ENCODE measurements around the gene TM7SF3. TPM values are rescaled to one million over a fixed set of nuclear protein-coding genes. Genes with fewer than 3 reads are reported as not detected.
"Not testable (repeated sequence)": the region's sequence is repeated elsewhere in the genome, so short reads cannot be mapped to it uniquely, and the experiment has no call there.

TM7SF3 gene
- total RNA-seq, result 10 to 100 TPM; 23.5 to 26.5 TPM
- 10 to 100 TPM; 44.3 to 62.8 (median 51.4) TPM for polyA plus RNA-seq
- total RNA-seq, result 16.2 to 49.6 (median 43.8) reads per million in 6 experiments

- POLR2A ChIA-PET, result interaction anchor here (0.6 to 3.8 kb wide), 13 partner anchors 8 to 230 kb away, joined by 3 to 30 read pairs (median 3); partner anchors contain the start of genes FGFR1OP2, ITPR2, MED21 and STK38L
- DNase-seq (peak; percentile 92 to 98 (median 97)), ATAC-seq (peak; percentile 84 to 85)
- Mint-ChIP-seq H3K36me3 (peaks cover 0 to 11% (median 4%) of the 10 kb centered on the region in 3 donors), H3K27ac (peak within 1 kb of the TSS; percentile 91 to 99 (median 96)), H3K4me3 (peak within 1 kb of the TSS; percentile 81 to 97 (median 94)), H3K4me1 (peaks cover 22 to 53% (median 49%) of the 10 kb centered on the region in 4 donors), H3K9me3 (no peaks in the 10 kb centered on the region), H3K27me3 (no peaks in the 10 kb centered on the region)
Observed at GRCh38 chr12:27014085-27014858, at the start of gene TM7SF3. Gene TM7SF3, minus strand, starts transcription at chr12:27014384. Its CDS starts 216 bp downstream, at chr12:27014168.

GRCh38 chr12:27063250-27063851 lies 49.2 kb upstream of the TM7SF3 start:
- H3K4me3 Mint-ChIP-seq, result no peak overlapping the region
- no peaks in the 10 kb centered on the region for H3K27me3 Mint-ChIP-seq
- peaks cover 0 to 6% (median 0%) of the 10 kb centered on the region in 4 donors for H3K4me1 Mint-ChIP-seq
- peak overlapping the region in 4 of 10 donors; percentile 11 to 50 (median 32) for H3K27ac Mint-ChIP-seq
- no peak for DNase-seq
- peaks cover 13 to 34% (median 20%) of the 10 kb centered on the region in 3 donors for H3K36me3 Mint-ChIP-seq
- H3K9me3 Mint-ChIP-seq, result peaks cover 0 to 3% (median 0%) of the 10 kb centered on the region in 9 donors
- ATAC-seq, result no peak
- POLR2A ChIA-PET, result no interaction called here

- Mint-ChIP-seq H3K36me3 (peaks cover 6 to 19% (median 11%) of the 10 kb centered on the region in 3 donors), H3K9me3 (peaks cover 0 to 3% (median 0%) of the 10 kb centered on the region in 9 donors), H3K27me3 (no peaks in the 10 kb centered on the region), H3K4me1 (peaks cover 0 to 6% (median 0%) of the 10 kb centered on the region in 4 donors), H3K27ac (peak overlapping the region in 1 of 10 donors; percentile 7), H3K4me3 (no peak overlapping the region)
- POLR2A ChIA-PET, result no interaction called here
- ATAC-seq (no peak), DNase-seq (no peak)
Observed at GRCh38 chr12:27061317-27061716, 47.1 kb upstream of the TM7SF3 start.

- DNase-seq (no peak), ATAC-seq (no peak)
- peaks cover 0 to 3% (median 0%) of the 10 kb centered on the region in 9 donors for H3K9me3 Mint-ChIP-seq
- peaks cover 6 to 16% (median 9%) of the 10 kb centered on the region in 3 donors for H3K36me3 Mint-ChIP-seq
- no peak overlapping the region for H3K4me3 Mint-ChIP-seq
- no peaks in the 10 kb centered on the region for H3K27me3 Mint-ChIP-seq
- H3K27ac Mint-ChIP-seq, result no peak overlapping the region
- H3K4me1 Mint-ChIP-seq, result peaks cover 0 to 6% (median 0%) of the 10 kb centered on the region in 4 donors
- POLR2A ChIA-PET, result no interaction called here
Observed at GRCh38 chr12:27060740-27061139, 46.6 kb upstream of the TM7SF3 start.

- peaks cover 9 to 20% (median 13%) of the 10 kb centered on the region in 3 donors for H3K36me3 Mint-ChIP-seq
- POLR2A ChIA-PET, result interaction anchor here (0.6 kb wide), 1 partner anchor 35 kb away, joined by 6 read pairs; no protein-coding TSS in a partner anchor
Observed at GRCh38 chr12:27057543-27057942, 43.4 kb upstream of the TM7SF3 start.

GRCh38 chr12:27055966-27056365 lies 41.8 kb upstream of the TM7SF3 start:
- Mint-ChIP-seq H3K27me3 (no peaks in the 10 kb centered on the region), H3K27ac (no peak overlapping the region), H3K36me3 (peaks cover 12 to 17% (median 14%) of the 10 kb centered on the region in 3 donors), H3K4me3 (no peak overlapping the region), H3K4me1 (no peaks in the 10 kb centered on the region), H3K9me3 (no peaks in the 10 kb centered on the region)
- DNase-seq (no peak), ATAC-seq (no peak)
- POLR2A ChIA-PET, result interaction anchor here (0.5 kb wide), 1 partner anchor 34 kb away, joined by 3 read pairs; no protein-coding TSS in a partner anchor

More at GRCh38 chr12:27057543-27057942, 43.4 kb upstream of the TM7SF3 start:
- peaks cover 0 to 3% (median 0%) of the 10 kb centered on the region in 9 donors for H3K9me3 Mint-ChIP-seq
- H3K27me3 Mint-ChIP-seq, result no peaks in the 10 kb centered on the region
- no peak overlapping the region for H3K4me3 Mint-ChIP-seq
- ATAC-seq, result no peak
- no peaks in the 10 kb centered on the region for H3K4me1 Mint-ChIP-seq
- no peak overlapping the region for H3K27ac Mint-ChIP-seq
- no peak for DNase-seq

GRCh38 chr12:27052742-27053141 lies 38.6 kb upstream of the TM7SF3 start:
- POLR2A ChIA-PET, result no interaction called here

GRCh38 chr12:27052176-27052575 lies 38.0 kb upstream of the TM7SF3 start:
- peaks cover 9 to 23% (median 14%) of the 10 kb centered on the region in 3 donors for H3K36me3 Mint-ChIP-seq
- no peaks in the 10 kb centered on the region for H3K9me3 Mint-ChIP-seq
- no peak overlapping the region for H3K4me3 Mint-ChIP-seq
- POLR2A ChIA-PET, result no interaction called here
- H3K27me3 Mint-ChIP-seq, result no peaks in the 10 kb centered on the region
- no peak overlapping the region for H3K27ac Mint-ChIP-seq
- H3K4me1 Mint-ChIP-seq, result no peaks in the 10 kb centered on the region
- DNase-seq (no peak), ATAC-seq (no peak)

More at GRCh38 chr12:27052742-27053141, 38.6 kb upstream of the TM7SF3 start:
- Mint-ChIP-seq H3K27me3 (no peaks in the 10 kb centered on the region), H3K4me3 (no peak overlapping the region), H3K4me1 (no peaks in the 10 kb centered on the region), H3K36me3 (peaks cover 12 to 25% (median 14%) of the 10 kb centered on the region in 3 donors), H3K9me3 (no peaks in the 10 kb centered on the region), H3K27ac (no peak overlapping the region)
- DNase-seq (no peak), ATAC-seq (no peak)

GRCh38 chr12:27048822-27049752 lies 34.9 kb upstream of the TM7SF3 start:
- POLR2A ChIA-PET, result no interaction called here
- ATAC-seq (no peak), DNase-seq (no peak)
- Mint-ChIP-seq H3K9me3 (peaks cover 0 to 26% (median 10%) of the 10 kb centered on the region in 9 donors), H3K27ac (no peak overlapping the region), H3K27me3 (no peaks in the 10 kb centered on the region), H3K36me3 (peaks cover 22 to 39% (median 25%) of the 10 kb centered on the region in 3 donors), H3K4me1 (no peaks in the 10 kb centered on the region), H3K4me3 (no peak overlapping the region)

GRCh38 chr12:27042018-27042417 lies 27.8 kb upstream of the TM7SF3 start:
- H3K4me1 Mint-ChIP-seq, POLR2A ChIA-PET, DNase-seq, H3K27me3 Mint-ChIP-seq, ATAC-seq, H3K27ac Mint-ChIP-seq: not testable (repeated sequence)
- Mint-ChIP-seq H3K4me3 (peak overlapping the region in 1 of 10 donors; percentile 52), H3K36me3 (peaks cover 32 to 71% (median 41%) of the 10 kb centered on the region in 3 donors), H3K9me3 (peaks cover 0 to 55% (median 36%) of the 10 kb centered on the region in 9 donors)

- H3K4me3 Mint-ChIP-seq, H3K27me3 Mint-ChIP-seq, H3K27ac Mint-ChIP-seq, DNase-seq, ATAC-seq, H3K4me1 Mint-ChIP-seq, POLR2A ChIA-PET: not testable (repeated sequence)
- Mint-ChIP-seq H3K9me3 (peaks cover 0 to 51% (median 36%) of the 10 kb centered on the region in 9 donors), H3K36me3 (peaks cover 23 to 70% (median 42%) of the 10 kb centered on the region in 3 donors)
Observed at GRCh38 chr12:27040637-27041036, 26.5 kb upstream of the TM7SF3 start.

Data from naive thymus-derived CD8-positive, alpha-beta T cell (primary cell).